HL-60 (cell line): Measurements from ENCODE around the gene TMEM121B.

ENCODE experiments used
- DNase-seq, 2 experiments: peaks; one replicate each; pipeline ENCODE4 v3.0.0-alpha.2; 2010 to 2020; ENCODE audit warnings: low read depth in 1 of 2, low spot score in 1 of 2
- H3K27ac ChIP-seq: fragments of 250-450 bp; sonication (Bioruptor Pico); replicated peaks from 2 replicates; pipeline ENCODE4 v1.5.1; 2020; ENCODE audit warnings: mild to moderate bottlenecking, moderate library complexity
- H3K27me3 ChIP-seq: fragments of 250-450 bp; sonication (Bioruptor Pico); 2 replicates; pipeline ENCODE4 v1.5.1; 2021; ENCODE audit warnings: mild to moderate bottlenecking, moderate library complexity; ENCODE audit not compliant: insufficient read depth, poor library complexity, severe bottlenecking
- H3K4me3 ChIP-seq: replicated peaks from 2 replicates; pipeline ENCODE4 v1.5.1; 2011; ENCODE audit warnings: mild to moderate bottlenecking, control low read depth, low read length; ENCODE audit not compliant: insufficient read depth
- GABPA ChIP-seq: IDR thresholded peaks from 2 replicates; pipeline ENCODE4 v1.6.1; 2012; ENCODE audit warnings: low read depth
- POLR2AphosphoS5 ChIP-seq: IDR thresholded peaks from 2 replicates; pipeline ENCODE4 v1.6.1; 2012; ENCODE audit warnings: low read depth
- REST ChIP-seq: IDR thresholded peaks from 2 replicates; pipeline ENCODE4 v1.6.1; 2012; ENCODE audit warnings: low read depth; ENCODE audit not compliant: insufficient replicate concordance
- SPI1 ChIP-seq: IDR thresholded peaks from 2 replicates; pipeline ENCODE4 v1.6.1; 2012; ENCODE audit warnings: low read depth, mild to moderate bottlenecking, borderline replicate concordance
- TF ChIP-seq, protein P1 (sequence below): IDR thresholded peaks from one replicate; pipeline ENCODE4 v1.5.1; 2011; ENCODE audit warnings: low read length, control low read depth, inconsistent platforms; ENCODE audit not compliant: insufficient read depth

Gene TMEM121B

DNA sequence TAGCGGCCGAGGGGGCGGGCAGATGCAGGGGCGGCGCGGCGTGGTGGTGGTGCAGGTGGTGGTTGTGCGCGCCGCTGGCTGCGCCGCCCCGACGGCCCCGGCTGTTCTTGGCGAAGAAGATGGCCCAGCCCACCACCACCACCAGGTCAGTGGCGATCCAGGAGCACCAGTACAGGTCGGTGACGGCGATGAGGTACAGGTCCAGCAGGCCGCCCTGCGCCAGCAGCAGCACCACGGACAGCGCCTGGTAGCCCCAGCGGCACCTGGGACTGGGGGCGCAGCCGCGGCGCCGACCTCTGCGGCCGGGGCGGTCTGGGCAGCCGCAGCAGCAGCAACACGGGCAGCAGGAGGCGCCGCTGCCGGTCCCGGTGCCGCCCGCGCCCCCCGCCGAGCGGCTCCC, 879 bp downstream of the TMEM121B start:
- H3K27ac ChIP-seq: no peak overlapping the region
- peak overlapping the region; percentile 48 for H3K4me3 ChIP-seq
- DNase-seq: no peak
- H3K27me3 ChIP-seq: peaks cover 6% of the 10 kb centered on the region
- TF ChIP-seq, protein P1, sequence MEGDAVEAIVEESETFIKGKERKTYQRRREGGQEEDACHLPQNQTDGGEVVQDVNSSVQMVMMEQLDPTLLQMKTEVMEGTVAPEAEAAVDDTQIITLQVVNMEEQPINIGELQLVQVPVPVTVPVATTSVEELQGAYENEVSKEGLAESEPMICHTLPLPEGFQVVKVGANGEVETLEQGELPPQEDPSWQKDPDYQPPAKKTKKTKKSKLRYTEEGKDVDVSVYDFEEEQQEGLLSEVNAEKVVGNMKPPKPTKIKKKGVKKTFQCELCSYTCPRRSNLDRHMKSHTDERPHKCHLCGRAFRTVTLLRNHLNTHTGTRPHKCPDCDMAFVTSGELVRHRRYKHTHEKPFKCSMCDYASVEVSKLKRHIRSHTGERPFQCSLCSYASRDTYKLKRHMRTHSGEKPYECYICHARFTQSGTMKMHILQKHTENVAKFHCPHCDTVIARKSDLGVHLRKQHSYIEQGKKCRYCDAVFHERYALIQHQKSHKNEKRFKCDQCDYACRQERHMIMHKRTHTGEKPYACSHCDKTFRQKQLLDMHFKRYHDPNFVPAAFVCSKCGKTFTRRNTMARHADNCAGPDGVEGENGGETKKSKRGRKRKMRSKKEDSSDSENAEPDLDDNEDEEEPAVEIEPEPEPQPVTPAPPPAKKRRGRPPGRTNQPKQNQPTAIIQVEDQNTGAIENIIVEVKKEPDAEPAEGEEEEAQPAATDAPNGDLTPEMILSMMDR: no peak
- no peak for TF ChIP-seq GABPA
- TF ChIP-seq REST: peak; percentile 95

GRCh38 chr22:17119481-17120202, 1.5 kb downstream of the TMEM121B start:
- no peak overlapping the region for H3K4me3 ChIP-seq
- peaks cover 6% of the 10 kb centered on the region for H3K27me3 ChIP-seq
- TF ChIP-seq SPI1 (no peak), POLR2AphosphoS5 (no peak), REST (no peak), GABPA (no peak)
- TF ChIP-seq, protein P1: no peak
- H3K27ac ChIP-seq: no peak overlapping the region
- DNase-seq: no peak

GRCh38 chr22:17118342-17118741, 2.8 kb downstream of the TMEM121B start:
- peak overlapping the region; percentile 52; the same call in 1 of the 2 replicates for H3K27ac ChIP-seq
- H3K4me3 ChIP-seq: no peak overlapping the region
- no peak for TF ChIP-seq SPI1
- TF ChIP-seq, protein P1: no peak
- TF ChIP-seq POLR2AphosphoS5: no peak
- TF ChIP-seq GABPA: no peak
- TF ChIP-seq REST: no peak
- peaks cover 6% of the 10 kb centered on the region for H3K27me3 ChIP-seq
- no peak for DNase-seq
